Calu3 (cell line): ENCODE data around the gene CCNQ. TPM values are rescaled to one million over a fixed set of nuclear protein-coding genes. Genes with fewer than 3 reads are reported as not detected.

Experiments used
- BruUV-seq: library from RNA; stranded (reverse); fragments of 400-500 nt; replicated peaks from 2 replicates; lab custom pipeline; 2021; lab: Mats Ljungman, UMichigan
- CTCF ChIA-PET: fragments of 300-600 bp; sonication (Branson Sonifier 250); formaldehyde crosslinking; loops from one replicate; lab custom pipeline; 2022; ENCODE audit warnings: antibody characterized with exemption; lab: Charles Lee
- DNase-seq: peaks from one replicate; pipeline ENCODE4 v3.0.0; 2022
- H3K27ac Mint-ChIP-seq: one replicate; pipeline ENCODE4 v1.8.0; 2022; ENCODE audit warnings: mixed read lengths; ENCODE audit not compliant: unreplicated experiment
- H3K27me3 Mint-ChIP-seq: one replicate; pipeline ENCODE4 v1.8.0; 2022; ENCODE audit warnings: mixed read lengths; ENCODE audit not compliant: unreplicated experiment
- H3K36me3 Mint-ChIP-seq: one replicate; pipeline ENCODE4 v1.8.0; 2022; ENCODE audit warnings: mild to moderate bottlenecking, moderate library complexity, mixed read lengths; ENCODE audit not compliant: insufficient read depth, unreplicated experiment
- H3K4me1 Mint-ChIP-seq: one replicate; pipeline ENCODE4 v1.8.0; 2022; ENCODE audit warnings: mild to moderate bottlenecking, low read depth, mixed read lengths; ENCODE audit not compliant: unreplicated experiment
- H3K4me3 Mint-ChIP-seq: one replicate; pipeline ENCODE4 v1.8.0; 2022; ENCODE audit warnings: mild to moderate bottlenecking, low read depth, moderate library complexity, mixed read lengths; ENCODE audit not compliant: unreplicated experiment
- H3K9me3 Mint-ChIP-seq: one replicate; pipeline ENCODE4 v1.8.0; 2022; ENCODE audit warnings: low read depth, mixed read lengths; ENCODE audit not compliant: unreplicated experiment
- CTCF ChIP-seq: fragments of 200-600 bp; IDR thresholded peaks from one replicate; pipeline ENCODE4 v1.8.0; 2022; ENCODE audit warnings: antibody characterized with exemption; ENCODE audit not compliant: unreplicated experiment
- intact Hi-C: fragments of 100-400 bp; cut with micrococcal nuclease; formaldehyde crosslinking; loops from one replicate; pipeline ENCODE4 v1.10.0; 2022; ENCODE audit not compliant: unreplicated experiment
- total RNA-seq: library from RNA; stranded (reverse); gene quantifications from 2 replicates; pipeline ENCODE4 v1.2.3, GENCODE V29; 2022

CCNQ gene
- total RNA-seq, 1 experiment from 2014 or later: 18.9 TPM

GRCh38 chrX:153628129-153628528 is 29.2 kb upstream of the CCNQ start:
- no peak overlapping the region for H3K4me3 Mint-ChIP-seq
- CTCF ChIA-PET: no interaction called here
- H3K4me1 Mint-ChIP-seq: no peaks in the 10 kb centered on the region
- peaks cover 84% of the 10 kb centered on the region for H3K27me3 Mint-ChIP-seq
- H3K36me3 Mint-ChIP-seq: no peaks in the 10 kb centered on the region
- H3K27ac Mint-ChIP-seq: no peak overlapping the region
- DNase-seq: no peak
- TF ChIP-seq CTCF: no peak
- intact Hi-C loops: no loop called here
- H3K9me3 Mint-ChIP-seq: no peaks in the 10 kb centered on the region
- BruUV-seq: no TSS peak

GRCh38 chrX:153627675-153628111 is 28.8 kb upstream of the CCNQ start:
- no TSS peak for BruUV-seq
- CTCF ChIA-PET: no interaction called here
- intact Hi-C loops: no loop called here
- DNase-seq: no peak
- H3K27me3 Mint-ChIP-seq: peaks cover 88% of the 10 kb centered on the region
- H3K36me3 Mint-ChIP-seq: no peaks in the 10 kb centered on the region
- no peak overlapping the region for H3K4me3 Mint-ChIP-seq
- H3K9me3 Mint-ChIP-seq: no peaks in the 10 kb centered on the region
- H3K4me1 Mint-ChIP-seq: no peaks in the 10 kb centered on the region
- no peak for TF ChIP-seq CTCF
- H3K27ac Mint-ChIP-seq: no peak overlapping the region

- CTCF ChIA-PET: no interaction called here
- H3K27me3 Mint-ChIP-seq: peaks cover 94% of the 10 kb centered on the region
- intact Hi-C loops: no loop called here
- no peak for DNase-seq
- H3K9me3 Mint-ChIP-seq: no peaks in the 10 kb centered on the region
- no peaks in the 10 kb centered on the region for H3K36me3 Mint-ChIP-seq
- no peaks in the 10 kb centered on the region for H3K4me1 Mint-ChIP-seq
- no peak overlapping the region for H3K4me3 Mint-ChIP-seq
- TF ChIP-seq CTCF: no peak
- H3K27ac Mint-ChIP-seq: no peak overlapping the region
- no TSS peak for BruUV-seq
Measured at GRCh38 chrX:153626863-153627674, 28.1 kb upstream of the CCNQ start.

GRCh38 chrX:153626025-153626633 is 27.2 kb upstream of the CCNQ start:
- H3K4me3 Mint-ChIP-seq: no peak overlapping the region
- H3K27ac Mint-ChIP-seq: no peak overlapping the region
- intact Hi-C loops: no loop called here
- DNase-seq: no peak
- no peaks in the 10 kb centered on the region for H3K9me3 Mint-ChIP-seq
- CTCF ChIA-PET: no interaction called here
- TF ChIP-seq CTCF: no peak
- H3K27me3 Mint-ChIP-seq: peaks cover 95% of the 10 kb centered on the region
- H3K4me1 Mint-ChIP-seq: no peaks in the 10 kb centered on the region
- BruUV-seq: no TSS peak
- no peaks in the 10 kb centered on the region for H3K36me3 Mint-ChIP-seq
